ENCODE results near the gene MLST8. TPM values are rescaled to one million over a fixed set of nuclear protein-coding genes. Genes with fewer than 3 reads are reported as not detected.

The MLST8 gene
- total RNA-seq, 1 experiment from 2014 or later, result 58.0 TPM

DNA sequence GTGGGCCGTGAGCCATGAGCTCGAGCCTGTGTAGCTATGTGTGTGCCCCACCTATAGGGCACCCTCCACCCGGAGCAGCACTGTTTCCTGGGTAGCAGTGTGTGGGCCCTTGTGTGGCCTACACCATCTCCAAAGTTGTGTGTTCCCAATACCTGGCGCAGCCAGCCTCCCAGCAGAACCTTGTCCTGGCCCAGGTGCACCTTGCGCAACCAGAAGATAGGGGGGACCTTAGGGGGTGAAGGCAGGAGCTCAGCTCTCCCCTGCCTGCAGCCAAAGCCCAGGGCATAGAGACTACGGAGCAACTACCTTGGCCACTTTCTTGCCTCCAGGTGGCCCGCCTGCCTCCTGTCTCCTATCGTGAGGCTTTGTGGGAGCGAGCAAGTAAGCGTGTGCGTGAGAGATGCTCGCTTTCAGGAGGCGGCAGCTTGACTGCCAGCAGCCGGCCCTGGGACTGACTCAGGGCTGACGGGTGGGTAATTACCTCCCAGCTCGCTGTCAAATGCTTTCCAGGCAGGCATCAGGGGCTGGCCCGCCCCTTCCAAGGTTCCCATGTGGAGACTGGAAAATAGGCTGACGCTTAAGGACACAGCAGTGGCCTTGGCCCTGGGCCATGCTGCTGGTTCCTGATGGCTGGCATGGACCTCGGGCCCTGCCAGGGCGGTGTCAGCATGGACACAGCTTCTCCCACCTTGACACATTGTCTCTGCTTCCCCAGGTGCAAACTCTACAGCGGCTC lies 30.7 kb upstream of the MLST8 start:
- no peak for DNase-seq
- Mint-ChIP-seq H3K27me3 (ENCODE audit: unreplicated experiment) (no peaks in the 10 kb centered on the region), H3K9me3 (ENCODE audit: low read depth, unreplicated experiment) (no peaks in the 10 kb centered on the region), H3K4me3 (ENCODE audit: low read depth, unreplicated experiment) (no peak overlapping the region), H3K36me3 (ENCODE audit: insufficient read depth, unreplicated experiment) (peaks cover 77% of the 10 kb centered on the region), H3K27ac (ENCODE audit: unreplicated experiment) (no peak overlapping the region), H3K4me1 (ENCODE audit: low read depth, unreplicated experiment) (no peaks in the 10 kb centered on the region)
- TF ChIP-seq, protein P1, sequence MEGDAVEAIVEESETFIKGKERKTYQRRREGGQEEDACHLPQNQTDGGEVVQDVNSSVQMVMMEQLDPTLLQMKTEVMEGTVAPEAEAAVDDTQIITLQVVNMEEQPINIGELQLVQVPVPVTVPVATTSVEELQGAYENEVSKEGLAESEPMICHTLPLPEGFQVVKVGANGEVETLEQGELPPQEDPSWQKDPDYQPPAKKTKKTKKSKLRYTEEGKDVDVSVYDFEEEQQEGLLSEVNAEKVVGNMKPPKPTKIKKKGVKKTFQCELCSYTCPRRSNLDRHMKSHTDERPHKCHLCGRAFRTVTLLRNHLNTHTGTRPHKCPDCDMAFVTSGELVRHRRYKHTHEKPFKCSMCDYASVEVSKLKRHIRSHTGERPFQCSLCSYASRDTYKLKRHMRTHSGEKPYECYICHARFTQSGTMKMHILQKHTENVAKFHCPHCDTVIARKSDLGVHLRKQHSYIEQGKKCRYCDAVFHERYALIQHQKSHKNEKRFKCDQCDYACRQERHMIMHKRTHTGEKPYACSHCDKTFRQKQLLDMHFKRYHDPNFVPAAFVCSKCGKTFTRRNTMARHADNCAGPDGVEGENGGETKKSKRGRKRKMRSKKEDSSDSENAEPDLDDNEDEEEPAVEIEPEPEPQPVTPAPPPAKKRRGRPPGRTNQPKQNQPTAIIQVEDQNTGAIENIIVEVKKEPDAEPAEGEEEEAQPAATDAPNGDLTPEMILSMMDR (IDR thresholded peaks at IDR 0.05; ENCODE audit: unreplicated experiment), result no peak
- BruUV-seq (replicated peaks), result no TSS peak
- CTCF ChIA-PET, result interaction anchor here (0.6 kb wide), 1 partner anchor 333 kb away, joined by 5 read pairs; no protein-coding TSS in a partner anchor
- intact Hi-C loops (cut with micrococcal nuclease; ENCODE audit: unreplicated experiment), result no loop called here

DNA sequence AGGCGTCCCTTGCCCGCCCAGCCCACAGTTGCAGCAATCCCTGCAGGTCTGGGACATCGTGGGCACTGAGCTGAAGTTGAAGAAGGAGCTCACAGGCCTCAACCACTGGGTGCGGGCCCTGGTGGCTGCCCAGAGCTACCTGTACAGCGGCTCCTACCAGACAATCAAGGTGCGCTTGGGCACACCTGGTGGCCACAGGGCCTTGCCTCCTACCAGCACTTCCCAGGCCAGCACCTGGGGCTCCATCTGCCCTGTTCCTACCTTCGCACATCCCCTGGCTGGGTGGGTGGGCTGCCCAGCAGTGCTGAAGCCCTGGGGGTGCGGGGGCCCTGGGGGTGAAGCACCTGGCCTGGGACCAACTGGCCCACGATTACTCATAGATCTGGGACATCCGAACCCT lies 29.8 kb upstream of the MLST8 start:
- DNase-seq, result no peak
- Mint-ChIP-seq H3K4me1 (ENCODE audit: low read depth, unreplicated experiment) (no peaks in the 10 kb centered on the region), H3K27me3 (ENCODE audit: unreplicated experiment) (no peaks in the 10 kb centered on the region), H3K9me3 (ENCODE audit: low read depth, unreplicated experiment) (no peaks in the 10 kb centered on the region), H3K4me3 (ENCODE audit: low read depth, unreplicated experiment) (no peak overlapping the region), H3K27ac (ENCODE audit: unreplicated experiment) (no peak overlapping the region), H3K36me3 (ENCODE audit: insufficient read depth, unreplicated experiment) (peaks cover 72% of the 10 kb centered on the region)
- CTCF ChIA-PET, result no interaction called here
- intact Hi-C loops (cut with micrococcal nuclease; ENCODE audit: unreplicated experiment), result no loop called here
- TF ChIP-seq, protein P1 (IDR thresholded peaks at IDR 0.05; ENCODE audit: unreplicated experiment), result no peak
- no TSS peak for BruUV-seq (replicated peaks)

DNA sequence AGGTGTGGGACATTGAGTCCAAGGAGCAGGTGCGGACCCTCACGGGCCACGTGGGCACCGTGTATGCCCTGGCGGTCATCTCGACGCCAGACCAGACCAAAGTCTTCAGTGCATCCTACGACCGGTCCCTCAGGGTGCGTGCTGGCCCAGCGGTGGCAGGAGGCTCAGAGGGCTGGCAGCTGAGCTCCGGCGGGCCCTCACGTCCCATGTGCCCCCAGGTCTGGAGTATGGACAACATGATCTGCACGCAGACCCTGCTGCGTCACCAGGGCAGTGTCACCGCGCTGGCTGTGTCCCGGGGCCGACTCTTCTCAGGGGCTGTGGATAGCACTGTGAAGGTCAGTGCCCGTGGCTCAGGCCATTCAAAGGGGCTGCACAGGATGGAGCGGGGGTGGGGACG lies 29.2 kb upstream of the MLST8 start:
- BruUV-seq (replicated peaks), result no TSS peak
- Mint-ChIP-seq H3K36me3 (ENCODE audit: insufficient read depth, unreplicated experiment) (peaks cover 68% of the 10 kb centered on the region), H3K4me1 (ENCODE audit: low read depth, unreplicated experiment) (no peaks in the 10 kb centered on the region), H3K27ac (ENCODE audit: unreplicated experiment) (no peak overlapping the region), H3K4me3 (ENCODE audit: low read depth, unreplicated experiment) (no peak overlapping the region), H3K27me3 (ENCODE audit: unreplicated experiment) (no peaks in the 10 kb centered on the region), H3K9me3 (ENCODE audit: low read depth, unreplicated experiment) (no peaks in the 10 kb centered on the region)
- no peak for DNase-seq
- CTCF ChIA-PET, result no interaction called here
- intact Hi-C loops (cut with micrococcal nuclease; ENCODE audit: unreplicated experiment), result no loop called here
- TF ChIP-seq, protein P1 (IDR thresholded peaks at IDR 0.05; ENCODE audit: unreplicated experiment), result no peak

DNA sequence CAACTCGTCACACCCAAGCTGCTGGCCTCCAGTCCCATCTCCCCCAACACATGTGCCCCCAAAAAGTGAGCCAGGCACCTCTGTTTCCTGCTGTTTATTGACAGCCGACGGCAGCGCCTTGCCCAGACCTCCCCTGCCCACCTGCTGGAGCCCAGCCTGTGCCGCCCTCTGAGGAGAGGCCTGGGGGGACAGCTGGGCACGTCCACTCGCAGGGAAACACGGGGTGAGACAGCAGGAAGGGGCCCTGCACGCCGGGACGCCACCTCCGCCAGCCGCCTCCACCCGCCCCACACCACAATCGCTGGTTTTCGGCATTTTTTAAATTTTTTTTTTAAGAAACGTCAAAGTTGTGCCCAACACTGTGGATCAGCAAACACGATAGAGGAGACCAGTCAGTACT lies 28.2 kb upstream of the MLST8 start:
- no peak for DNase-seq
- Mint-ChIP-seq H3K4me3 (ENCODE audit: low read depth, unreplicated experiment) (no peak overlapping the region), H3K27ac (ENCODE audit: unreplicated experiment) (no peak overlapping the region), H3K9me3 (ENCODE audit: low read depth, unreplicated experiment) (no peaks in the 10 kb centered on the region), H3K36me3 (ENCODE audit: insufficient read depth, unreplicated experiment) (peaks cover 69% of the 10 kb centered on the region), H3K4me1 (ENCODE audit: low read depth, unreplicated experiment) (no peaks in the 10 kb centered on the region), H3K27me3 (ENCODE audit: unreplicated experiment) (no peaks in the 10 kb centered on the region)
- BruUV-seq (replicated peaks), result no TSS peak
- CTCF ChIA-PET, result interaction anchor here (0.7 to 0.9 kb wide), 2 partner anchors 14 to 1080 kb away, joined by 3 to 6 read pairs; no protein-coding TSS in a partner anchor
- TF ChIP-seq, protein P1 (IDR thresholded peaks at IDR 0.05; ENCODE audit: unreplicated experiment), result no peak
- intact Hi-C loops (cut with micrococcal nuclease; ENCODE audit: unreplicated experiment), result no loop called here

All from Calu3 (cell line).